ENCODE measurements around the gene GUCY1A1. TPM values are rescaled to one million over a fixed set of nuclear protein-coding genes. Genes with fewer than 3 reads are reported as not detected.

The GUCY1A1 gene
- total RNA-seq, 4 donors from 2014 or later = 2.3 to 14.9 (median 7.8) TPM

DNA sequence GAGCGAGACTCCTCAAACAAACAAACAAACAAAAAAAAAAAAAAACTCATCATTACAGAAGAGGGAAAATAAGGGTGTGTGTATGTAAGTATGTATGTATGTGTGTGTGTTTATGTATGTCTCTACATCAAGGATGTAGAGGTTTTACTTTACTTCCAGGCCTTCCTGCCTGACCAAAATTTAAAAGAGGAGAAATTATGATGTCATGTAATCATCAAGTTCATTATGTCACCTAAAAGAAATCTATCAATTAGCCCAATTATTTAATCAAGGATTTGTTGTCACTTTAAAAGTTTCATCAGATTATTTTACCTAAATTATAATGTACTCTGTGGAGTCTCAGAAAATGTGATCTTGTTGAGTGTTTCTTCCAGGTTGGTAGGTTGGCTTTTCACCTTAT lies 21.6 kb downstream of the GUCY1A1 start:
- TF ChIP-seq, protein P1, sequence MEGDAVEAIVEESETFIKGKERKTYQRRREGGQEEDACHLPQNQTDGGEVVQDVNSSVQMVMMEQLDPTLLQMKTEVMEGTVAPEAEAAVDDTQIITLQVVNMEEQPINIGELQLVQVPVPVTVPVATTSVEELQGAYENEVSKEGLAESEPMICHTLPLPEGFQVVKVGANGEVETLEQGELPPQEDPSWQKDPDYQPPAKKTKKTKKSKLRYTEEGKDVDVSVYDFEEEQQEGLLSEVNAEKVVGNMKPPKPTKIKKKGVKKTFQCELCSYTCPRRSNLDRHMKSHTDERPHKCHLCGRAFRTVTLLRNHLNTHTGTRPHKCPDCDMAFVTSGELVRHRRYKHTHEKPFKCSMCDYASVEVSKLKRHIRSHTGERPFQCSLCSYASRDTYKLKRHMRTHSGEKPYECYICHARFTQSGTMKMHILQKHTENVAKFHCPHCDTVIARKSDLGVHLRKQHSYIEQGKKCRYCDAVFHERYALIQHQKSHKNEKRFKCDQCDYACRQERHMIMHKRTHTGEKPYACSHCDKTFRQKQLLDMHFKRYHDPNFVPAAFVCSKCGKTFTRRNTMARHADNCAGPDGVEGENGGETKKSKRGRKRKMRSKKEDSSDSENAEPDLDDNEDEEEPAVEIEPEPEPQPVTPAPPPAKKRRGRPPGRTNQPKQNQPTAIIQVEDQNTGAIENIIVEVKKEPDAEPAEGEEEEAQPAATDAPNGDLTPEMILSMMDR (IDR thresholded peaks at IDR 0.05) = no peak
- no peak for TF ChIP-seq POLR2A (IDR thresholded peaks at IDR 0.05)
- Histone ChIP-seq H3K4me3 (no peak overlapping the region), H3K36me3 (no peaks in the 10 kb centered on the region), H3K4me1 (no peaks in the 10 kb centered on the region), H3K27me3 (no peaks in the 10 kb centered on the region), H3K9me3 (no peaks in the 10 kb centered on the region), H3K27ac (no peak overlapping the region)
- no peak for DNase-seq

GRCh38 chr4:155688860-155689259 lies 22.2 kb downstream of the GUCY1A1 start:
- no peak for DNase-seq
- TF ChIP-seq, protein P1 (IDR thresholded peaks at IDR 0.05) = no peak
- TF ChIP-seq POLR2A (IDR thresholded peaks at IDR 0.05) = no peak
- H3K9me3 ChIP-seq = no peaks in the 10 kb centered on the region
- no peaks in the 10 kb centered on the region for H3K27me3 ChIP-seq
- H3K4me1 ChIP-seq = no peaks in the 10 kb centered on the region
- H3K36me3 ChIP-seq = no peaks in the 10 kb centered on the region
- no peak overlapping the region for H3K4me3 ChIP-seq
- H3K27ac ChIP-seq = no peak overlapping the region

GRCh38 chr4:155690044-155690837 lies 23.6 kb downstream of the GUCY1A1 start:
- DNase-seq = no peak
- Histone ChIP-seq H3K36me3 (no peaks in the 10 kb centered on the region), H3K27me3 (no peaks in the 10 kb centered on the region), H3K4me1 (no peaks in the 10 kb centered on the region), H3K27ac (peak overlapping the region in 1 of 4 donors; percentile 6), H3K4me3 (no peak overlapping the region), H3K9me3 (no peaks in the 10 kb centered on the region)
- TF ChIP-seq, protein P1 (IDR thresholded peaks at IDR 0.05) = no peak
- no peak for TF ChIP-seq POLR2A (IDR thresholded peaks at IDR 0.05)

GRCh38 chr4:155692361-155692760 lies 25.7 kb downstream of the GUCY1A1 start:
- peak overlapping the region in 1 of 4 donors; percentile 19 for H3K27ac ChIP-seq
- no peak overlapping the region for H3K4me3 ChIP-seq
- H3K27me3 ChIP-seq = no peaks in the 10 kb centered on the region
- no peak for DNase-seq
- H3K9me3 ChIP-seq = no peaks in the 10 kb centered on the region
- H3K4me1 ChIP-seq = no peaks in the 10 kb centered on the region
- no peak for TF ChIP-seq POLR2A (IDR thresholded peaks at IDR 0.05)
- TF ChIP-seq, protein P1 (IDR thresholded peaks at IDR 0.05) = no peak
- no peaks in the 10 kb centered on the region for H3K36me3 ChIP-seq

GRCh38 chr4:155693015-155693663 lies 26.5 kb downstream of the GUCY1A1 start:
- no peaks in the 10 kb centered on the region for H3K4me1 ChIP-seq
- TF ChIP-seq POLR2A (IDR thresholded peaks at IDR 0.05) = no peak
- TF ChIP-seq, protein P1 (IDR thresholded peaks at IDR 0.05) = no peak
- H3K27me3 ChIP-seq = no peaks in the 10 kb centered on the region
- no peaks in the 10 kb centered on the region for H3K36me3 ChIP-seq
- no peak for DNase-seq
- peak overlapping the region in 1 of 4 donors; percentile 19 for H3K27ac ChIP-seq
- H3K9me3 ChIP-seq = no peaks in the 10 kb centered on the region
- H3K4me3 ChIP-seq = no peak overlapping the region
